Measurements from ENCODE around the gene CPNE2. TPM values are rescaled to one million over a fixed set of nuclear protein-coding genes. Genes with fewer than 3 reads are reported as not detected.
"Not testable (repeated sequence)": the region's sequence is repeated elsewhere in the genome, so short reads cannot be mapped to it uniquely, and the experiment has no call there.

Gene CPNE2
- total RNA-seq, 1 experiment from 2014 or later: 21.1 TPM

GRCh38 chr16:57185945-57186871 lies 93.8 kb downstream of the CPNE2 start, which contains the start of the genes PSME3IP1 and RSPRY1:
TSS of gene PSME3IP1 (minus strand) at chr16:57186039. CDS start at chr16:57173854, 12,185 bp downstream.
TSS of gene RSPRY1 (plus strand) at chr16:57186329. CDS start at chr16:57204659, 18,330 bp downstream.
- Histone ChIP-seq H3K4me3 (ENCODE audit: insufficient read depth, low read depth, low read length) (peak within 1 kb of the TSS; percentile 84), H3K36me3 (replicated peaks; ENCODE audit: control insufficient read depth, insufficient read depth, low read length) (no peaks in the 10 kb centered on the region), H3K27me3 (ENCODE audit: control insufficient read depth, insufficient read depth, low read length) (no peaks in the 10 kb centered on the region; the same call in 1 of the 2 replicates)
- DNase-seq: peak; percentile 99

GRCh38 chr16:57186872-57187854 lies 94.8 kb downstream of the CPNE2 start:
- Histone ChIP-seq H3K36me3 (replicated peaks; ENCODE audit: control insufficient read depth, insufficient read depth, low read length) (no peaks in the 10 kb centered on the region), H3K27me3 (ENCODE audit: control insufficient read depth, insufficient read depth, low read length) (no peaks in the 10 kb centered on the region; the same call in 1 of the 2 replicates), H3K4me3 (ENCODE audit: insufficient read depth, low read depth, low read length) (peak overlapping the region; percentile 78)
- peak; percentile 45 for DNase-seq

- not testable (repeated sequence) for H3K27me3 ChIP-seq (ENCODE audit: control insufficient read depth, insufficient read depth, low read length); DNase-seq; H3K36me3 ChIP-seq (replicated peaks; ENCODE audit: control insufficient read depth, insufficient read depth, low read length)
- H3K4me3 ChIP-seq (ENCODE audit: insufficient read depth, low read depth, low read length): peak overlapping the region; percentile 78; the same call in 1 of the 2 replicates
Measured at GRCh38 chr16:57187902-57188710, 95.7 kb downstream of the CPNE2 start.

DNA sequence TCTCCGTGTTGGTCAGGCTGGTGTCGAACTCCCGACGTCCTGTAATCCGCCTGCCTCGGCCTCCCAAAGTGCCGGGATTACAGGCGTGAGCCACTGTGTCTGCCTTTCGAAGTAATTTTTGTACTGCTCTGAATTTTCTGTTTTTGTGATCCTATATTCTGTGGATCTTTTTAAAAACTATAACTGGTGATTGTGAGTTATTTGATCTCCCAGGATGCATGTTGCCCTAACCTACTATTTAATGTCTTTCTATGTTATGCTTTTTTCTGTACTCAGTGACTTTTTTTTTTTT lies 96.3 kb downstream of the CPNE2 start:
- Histone ChIP-seq H3K27me3 (ENCODE audit: control insufficient read depth, insufficient read depth, low read length) (no peaks in the 10 kb centered on the region; the same call in 1 of the 2 replicates), H3K4me3 (ENCODE audit: insufficient read depth, low read depth, low read length) (no peak overlapping the region), H3K36me3 (replicated peaks; ENCODE audit: control insufficient read depth, insufficient read depth, low read length) (no peaks in the 10 kb centered on the region)
- DNase-seq: no peak

DNA sequence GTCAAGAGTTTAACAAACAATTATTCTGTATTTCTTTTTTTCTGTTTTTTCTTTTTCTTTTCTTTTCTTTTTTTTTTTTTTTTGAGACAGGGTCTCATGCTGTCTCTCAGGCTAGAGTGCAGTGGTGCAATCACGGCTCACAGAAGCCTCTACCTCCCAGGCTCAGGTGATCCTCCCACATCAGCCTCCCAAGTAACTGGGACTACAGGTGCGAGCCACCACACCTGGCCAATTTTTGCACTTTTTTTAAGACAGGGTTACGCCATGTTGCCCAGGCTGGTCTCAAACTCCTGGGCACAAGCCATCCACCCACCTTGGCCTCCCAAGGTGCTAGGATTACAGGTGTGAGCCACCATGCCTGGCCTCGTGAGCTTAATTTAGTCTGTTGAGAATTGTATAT lies 97.1 kb downstream of the CPNE2 start:
- not testable (repeated sequence) for DNase-seq

GRCh38 chr16:57190136-57190535 lies 97.8 kb downstream of the CPNE2 start:
- Histone ChIP-seq H3K36me3 (replicated peaks; ENCODE audit: control insufficient read depth, insufficient read depth, low read length) (no peaks in the 10 kb centered on the region), H3K4me3 (ENCODE audit: insufficient read depth, low read depth, low read length) (no peak overlapping the region), H3K27me3 (ENCODE audit: control insufficient read depth, insufficient read depth, low read length) (no peaks in the 10 kb centered on the region)
- DNase-seq: no peak

More for the DNA sequence above, 97.1 kb downstream of the CPNE2 start:
- H3K4me3 ChIP-seq (ENCODE audit: insufficient read depth, low read depth, low read length); H3K27me3 ChIP-seq (ENCODE audit: control insufficient read depth, insufficient read depth, low read length); H3K36me3 ChIP-seq (replicated peaks; ENCODE audit: control insufficient read depth, insufficient read depth, low read length): not testable (repeated sequence)

- no peaks in the 10 kb centered on the region for H3K27me3 ChIP-seq (ENCODE audit: control insufficient read depth, insufficient read depth, low read length)
- no peaks in the 10 kb centered on the region for H3K36me3 ChIP-seq (replicated peaks; ENCODE audit: control insufficient read depth, insufficient read depth, low read length)
- DNase-seq: no peak
- no peak overlapping the region for H3K4me3 ChIP-seq (ENCODE audit: insufficient read depth, low read depth, low read length)
Measured at GRCh38 chr16:57191056-57191571, 98.7 kb downstream of the CPNE2 start.

DNA sequence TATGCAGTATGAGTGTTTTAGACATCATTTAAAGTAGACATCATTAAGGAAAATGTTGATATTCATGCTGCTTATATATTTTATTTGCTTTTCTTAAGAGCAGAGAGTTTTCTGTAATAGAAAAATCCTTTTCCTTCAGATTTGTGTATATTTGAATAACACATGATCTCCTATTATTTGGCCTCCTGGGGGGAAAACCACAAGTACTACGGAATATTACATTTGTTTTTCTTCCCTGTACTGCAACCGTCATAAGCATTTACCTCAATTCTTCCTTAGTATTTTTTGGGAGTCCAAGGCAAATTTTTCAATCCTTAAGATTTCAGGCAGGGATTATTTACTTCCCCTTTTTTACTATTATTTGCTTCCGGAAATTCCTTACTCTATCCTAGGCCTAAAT lies 99.8 kb downstream of the CPNE2 start:
- no peak overlapping the region for H3K4me3 ChIP-seq (ENCODE audit: insufficient read depth, low read depth, low read length)
- no peak for DNase-seq
- H3K36me3 ChIP-seq (replicated peaks; ENCODE audit: control insufficient read depth, insufficient read depth, low read length): no peaks in the 10 kb centered on the region
- H3K27me3 ChIP-seq (ENCODE audit: control insufficient read depth, insufficient read depth, low read length): no peaks in the 10 kb centered on the region

DNA sequence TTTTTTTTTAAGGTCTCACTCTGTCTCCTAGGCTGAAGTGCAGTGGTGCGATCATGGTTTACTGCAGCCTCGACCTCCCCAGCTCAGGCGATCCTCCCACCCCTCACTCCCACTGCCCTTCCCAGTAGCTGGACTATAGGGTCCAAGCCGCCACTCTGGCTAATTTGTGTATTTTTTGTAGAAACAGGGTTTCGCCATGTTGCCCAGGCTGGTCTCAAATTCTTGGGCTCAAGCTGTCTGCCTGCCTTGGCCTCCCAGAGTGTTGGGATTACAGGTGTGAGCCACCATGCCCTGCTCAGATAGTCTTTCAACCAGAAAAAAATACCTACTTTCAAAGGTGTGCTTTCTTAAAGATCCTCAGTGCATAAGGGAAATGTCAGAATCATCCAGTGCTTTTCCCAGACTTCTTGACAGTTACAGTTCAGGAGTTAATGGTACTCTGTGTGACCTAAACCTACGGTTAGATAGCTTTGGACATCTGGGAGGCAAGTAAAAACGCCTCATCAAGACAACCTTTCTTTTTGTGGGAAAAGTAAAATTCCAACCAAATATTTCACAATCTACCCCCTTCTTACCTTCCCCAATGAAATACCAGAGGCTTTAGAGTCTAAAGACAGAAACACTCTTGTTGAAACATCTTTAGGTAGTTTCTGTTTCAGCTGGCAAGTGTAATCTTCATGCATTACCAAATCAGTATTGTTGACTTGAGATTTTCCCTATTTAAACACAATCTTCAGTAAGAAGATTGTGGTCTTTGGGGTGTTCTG lies 100.5 kb downstream of the CPNE2 start:
- Histone ChIP-seq H3K4me3 (ENCODE audit: insufficient read depth, low read depth, low read length) (no peak overlapping the region), H3K36me3 (replicated peaks; ENCODE audit: control insufficient read depth, insufficient read depth, low read length) (no peaks in the 10 kb centered on the region), H3K27me3 (ENCODE audit: control insufficient read depth, insufficient read depth, low read length) (no peaks in the 10 kb centered on the region)
- no peak for DNase-seq

- H3K4me3 ChIP-seq (ENCODE audit: insufficient read depth, low read depth, low read length): no peak overlapping the region
- H3K36me3 ChIP-seq (replicated peaks; ENCODE audit: control insufficient read depth, insufficient read depth, low read length): no peaks in the 10 kb centered on the region
- no peaks in the 10 kb centered on the region for H3K27me3 ChIP-seq (ENCODE audit: control insufficient read depth, insufficient read depth, low read length)
- DNase-seq: no peak
Measured at GRCh38 chr16:57194512-57194911, 102.1 kb downstream of the CPNE2 start.

DNA sequence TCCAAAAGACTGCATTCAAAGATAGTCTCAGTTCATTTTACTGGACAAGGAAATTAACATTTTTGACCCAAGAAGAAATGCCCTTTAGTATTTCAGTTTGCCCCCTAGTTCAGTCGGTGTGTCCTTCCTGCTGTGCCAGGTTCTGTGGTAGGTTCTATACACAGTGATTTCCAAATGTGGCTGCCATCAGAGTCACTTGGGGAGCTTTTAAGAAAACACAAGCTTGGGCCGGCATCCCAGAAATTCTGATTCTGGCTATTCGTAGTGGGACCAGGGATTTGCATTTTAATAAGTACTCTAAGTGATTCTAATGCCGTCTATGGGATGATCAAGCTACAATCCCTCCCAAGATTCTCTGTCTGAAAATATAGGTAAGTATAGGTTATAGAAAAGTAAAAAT lies 103.9 kb downstream of the CPNE2 start:
- Histone ChIP-seq H3K27me3 (ENCODE audit: control insufficient read depth, insufficient read depth, low read length) (no peaks in the 10 kb centered on the region), H3K4me3 (ENCODE audit: insufficient read depth, low read depth, low read length) (no peak overlapping the region), H3K36me3 (replicated peaks; ENCODE audit: control insufficient read depth, insufficient read depth, low read length) (no peaks in the 10 kb centered on the region)
- no peak for DNase-seq

DNA sequence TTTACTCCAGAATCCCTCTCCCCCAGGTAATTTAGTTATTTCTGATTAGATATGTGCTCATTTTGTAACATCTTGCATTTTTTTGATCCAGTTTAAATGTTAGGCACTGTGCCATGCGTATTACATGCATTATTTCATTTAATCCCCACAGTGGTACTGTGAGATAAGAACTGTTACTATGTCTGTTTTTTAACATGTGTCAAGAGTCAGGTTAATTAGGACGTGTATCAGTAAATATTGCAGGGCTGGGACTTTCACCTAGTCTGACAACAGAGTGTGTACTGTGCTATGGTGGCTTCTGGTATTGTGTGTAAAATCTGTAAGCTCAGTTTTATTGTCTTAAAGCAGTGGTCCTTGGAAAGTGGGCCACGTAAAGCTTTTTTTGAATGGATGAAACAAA lies 104.4 kb downstream of the CPNE2 start:
- no peaks in the 10 kb centered on the region for H3K36me3 ChIP-seq (replicated peaks; ENCODE audit: control insufficient read depth, insufficient read depth, low read length)
- no peaks in the 10 kb centered on the region for H3K27me3 ChIP-seq (ENCODE audit: control insufficient read depth, insufficient read depth, low read length)
- DNase-seq: no peak
- no peak overlapping the region for H3K4me3 ChIP-seq (ENCODE audit: insufficient read depth, low read depth, low read length)

All from H7 (cell line).